ENCODE results near the gene BOD1L2. TPM values are rescaled to one million over a fixed set of nuclear protein-coding genes. Genes with fewer than 3 reads are reported as not detected.

BOD1L2 gene
- total RNA-seq (not detected), polyA plus RNA-seq (not detected)
- long read RNA-seq, donor 1 = 0 reads
- long read RNA-seq, donor 2 = 0 reads
- long read RNA-seq, donor 3 = 0 reads
- long read RNA-seq, donor 4 = 0 reads
- long read RNA-seq, donor 5 = 0 reads
- long read RNA-seq, donor 6 = 0 reads
- long read RNA-seq, donor 7 = 0 reads
- long read RNA-seq, donor 8 = 0 reads
- long read RNA-seq, donor 9 = 0 reads
- long read RNA-seq, donor 10 = 0 reads

- WGBS, 5 donors = 81 to 93% (median 90%) methylated on average over 33 to 50 of the region's 50 CpGs
- no peak for DNase-seq
- Histone ChIP-seq H3K4me1 (peaks cover 0 to 7% (median 2%) of the 10 kb centered on the region in 4 donors), H3K27me3 (peaks cover 0 to 24% (median 7%) of the 10 kb centered on the region in 3 donors), H3K9me3 (no peaks in the 10 kb centered on the region), H3K4me3 (no peak within 1 kb of the TSS), H3K36me3 (no peaks in the 10 kb centered on the region), H3K27ac (no peak within 1 kb of the TSS)
- TF ChIP-seq EP300 (IDR thresholded peaks at IDR 0.05) (no peak), POLR2AphosphoS5 (IDR thresholded peaks at IDR 0.05) (no peak), POLR2A (IDR thresholded peaks at IDR 0.05) (no peak), CTCF (IDR thresholded peaks at IDR 0.05) (no peak)
- intact Hi-C loops (cut with DNase I; ENCODE audit: low total_unique reads) = no loop called here
These were observed at the start of gene BOD1L2 for GRCh38 chr18:57146956-57147636. TSS of gene BOD1L2 (plus strand) at chr18:57147087. CDS start at chr18:57147313, 226 bp downstream.

DNA sequence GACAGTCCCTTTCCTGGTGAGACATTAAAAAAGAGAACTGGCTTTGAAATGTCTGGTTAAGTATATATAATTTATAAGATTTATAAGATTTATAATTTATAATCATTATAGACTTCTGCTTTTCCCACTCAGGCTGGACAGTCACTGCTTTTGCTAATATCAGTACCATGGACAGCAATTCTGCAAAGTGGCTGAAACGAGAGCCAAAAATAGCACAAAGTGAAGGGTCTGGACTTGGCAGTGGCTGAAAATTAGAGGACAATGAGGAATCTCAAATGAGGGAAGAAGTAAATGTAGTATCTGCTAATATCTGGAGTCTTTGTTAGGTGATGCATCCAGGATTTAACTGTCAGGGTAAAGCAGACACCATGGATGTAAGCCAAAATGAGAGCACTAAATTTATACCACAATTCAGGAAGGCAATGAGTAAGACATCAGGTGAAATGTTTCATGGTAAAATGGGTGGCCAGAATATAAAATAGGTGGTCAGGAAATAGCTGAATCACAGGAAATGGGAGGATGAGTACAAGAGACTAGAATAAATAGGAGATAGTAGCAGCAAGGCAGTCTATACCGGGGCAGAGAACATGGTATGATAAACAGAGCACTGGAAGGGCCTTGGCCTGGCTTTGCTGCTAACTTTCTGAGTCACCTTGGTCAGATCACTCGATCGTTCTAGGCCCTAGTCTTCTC, 39.6 kb upstream of the BOD1L2 start:
- intact Hi-C loops (cut with DNase I; ENCODE audit: low total_unique reads) = no loop called here
- DNase-seq = peak in 1 of 2 donors; percentile 70
- H3K27ac ChIP-seq = no peak overlapping the region
- 54 to 69% (median 65%) methylated on average over 4 of the region's 4 CpGs for WGBS, 5 donors
- no peaks in the 10 kb centered on the region for H3K36me3 ChIP-seq
- H3K4me1 ChIP-seq = no peaks in the 10 kb centered on the region
- H3K27me3 ChIP-seq = no peaks in the 10 kb centered on the region
- peaks cover 0 to 8% (median 0%) of the 10 kb centered on the region in 4 donors for H3K9me3 ChIP-seq
- TF ChIP-seq POLR2AphosphoS5 (IDR thresholded peaks at IDR 0.05) (no peak), EP300 (IDR thresholded peaks at IDR 0.05) (no peak), POLR2A (IDR thresholded peaks at IDR 0.05) (no peak), CTCF (IDR thresholded peaks at IDR 0.05) (no peak)
- H3K4me3 ChIP-seq = no peak overlapping the region

GRCh38 chr18:57110290-57110689, 36.6 kb upstream of the BOD1L2 start:
- intact Hi-C loops (cut with DNase I; ENCODE audit: low total_unique reads) = no loop called here
- WGBS, 5 donors = 60 to 74% (median 67%) methylated on average over 4 of the region's 4 CpGs
- no peaks in the 10 kb centered on the region for H3K36me3 ChIP-seq

More at GRCh38 chr18:57110290-57110689, 36.6 kb upstream of the BOD1L2 start:
- Histone ChIP-seq H3K27me3 (no peaks in the 10 kb centered on the region), H3K27ac (no peak overlapping the region), H3K9me3 (no peaks in the 10 kb centered on the region), H3K4me3 (no peak overlapping the region), H3K4me1 (no peaks in the 10 kb centered on the region)
- TF ChIP-seq POLR2AphosphoS5 (IDR thresholded peaks at IDR 0.05) = no peak
- no peak for TF ChIP-seq CTCF (IDR thresholded peaks at IDR 0.05)
- no peak for TF ChIP-seq EP300 (IDR thresholded peaks at IDR 0.05)
- TF ChIP-seq POLR2A (IDR thresholded peaks at IDR 0.05) = no peak
- DNase-seq = no peak
